Islet precursor cell (in vitro differentiated cells): ENCODE measurements around the gene ATAD2B.

Source experiments
- DNase-seq: peaks from one replicate; pipeline ENCODE4 v3.0.0-alpha.2; 2018

Gene ATAD2B

DNA sequence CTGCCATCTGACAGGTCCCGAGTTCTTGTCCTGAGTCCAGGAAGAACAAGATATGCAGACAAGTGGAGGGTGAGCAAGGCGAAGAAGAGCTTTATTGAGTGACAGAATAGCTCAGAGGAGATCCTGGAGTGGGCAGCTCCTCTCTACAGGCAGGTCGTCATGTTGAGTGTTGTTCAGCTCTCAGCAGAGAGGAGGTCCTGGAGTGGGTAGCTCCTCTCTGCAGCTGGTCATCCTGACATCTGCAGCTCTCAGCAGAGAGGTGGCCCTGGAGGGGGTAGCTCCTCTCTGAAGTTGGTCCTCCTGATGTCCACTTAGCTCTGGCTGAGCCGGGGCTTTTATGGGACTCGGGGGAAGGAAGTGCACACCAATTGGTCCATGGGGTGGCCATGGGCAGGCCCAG, 90.4 kb downstream of the ATAD2B start:
- no peak for DNase-seq

DNA sequence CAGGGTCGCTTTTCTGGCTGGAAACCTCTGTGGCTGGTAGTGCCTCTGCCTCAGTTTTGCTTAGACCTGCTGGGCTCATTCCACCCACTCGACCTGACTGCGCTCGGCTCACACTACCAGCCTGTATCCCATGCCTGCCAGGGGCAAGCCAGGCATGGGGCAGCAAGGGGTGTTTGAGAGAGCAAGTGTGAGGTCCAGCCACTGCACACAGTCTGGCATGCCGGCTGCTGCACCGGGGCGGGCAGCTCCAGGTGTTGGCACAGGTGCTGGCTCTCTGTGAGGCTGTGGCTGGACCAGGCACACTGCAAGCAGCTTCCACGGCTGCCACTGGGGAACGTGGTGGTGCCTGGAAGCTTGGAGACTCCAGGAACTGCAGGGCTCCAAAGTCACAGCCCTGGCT, 90.9 kb downstream of the ATAD2B start:
- DNase-seq = no peak

DNA sequence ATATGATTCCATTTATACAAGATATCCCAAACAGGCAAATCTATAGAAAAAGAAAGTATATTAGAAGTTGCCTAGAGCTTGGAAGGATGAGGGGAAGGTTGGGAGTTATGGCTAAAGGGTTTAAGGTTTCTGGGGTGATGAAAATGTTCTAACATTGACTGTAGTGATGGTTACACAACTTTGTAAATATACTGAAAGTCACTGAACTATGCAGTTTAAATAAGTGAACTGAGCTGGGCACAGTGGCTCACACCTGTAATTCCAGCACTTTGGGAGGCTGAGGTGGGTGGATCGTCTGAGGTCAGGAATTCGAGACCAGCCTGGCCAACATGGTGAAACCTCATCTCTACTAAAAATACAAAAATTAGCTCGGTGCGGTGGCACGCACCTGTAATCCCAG, 91.5 kb downstream of the ATAD2B start:
- DNase-seq = no peak

DNA sequence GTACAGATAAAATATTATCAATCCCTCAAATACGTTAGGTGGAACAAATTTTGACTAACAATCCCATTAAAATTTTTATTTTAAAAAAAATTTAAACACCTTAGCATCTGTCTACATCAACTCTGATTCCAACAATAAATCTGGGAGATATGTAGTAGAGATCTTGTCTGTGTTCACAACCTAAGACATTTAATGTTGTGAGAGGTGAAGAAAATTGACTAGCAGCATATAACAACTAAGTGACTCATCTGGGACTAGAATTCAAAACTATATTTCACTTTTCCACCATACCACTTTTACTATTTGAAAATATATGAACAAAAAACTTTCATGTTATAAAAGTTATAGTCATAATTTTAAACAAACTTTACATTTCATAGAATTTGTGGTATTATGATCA, 97.9 kb downstream of the ATAD2B start:
- DNase-seq = no peak

DNA sequence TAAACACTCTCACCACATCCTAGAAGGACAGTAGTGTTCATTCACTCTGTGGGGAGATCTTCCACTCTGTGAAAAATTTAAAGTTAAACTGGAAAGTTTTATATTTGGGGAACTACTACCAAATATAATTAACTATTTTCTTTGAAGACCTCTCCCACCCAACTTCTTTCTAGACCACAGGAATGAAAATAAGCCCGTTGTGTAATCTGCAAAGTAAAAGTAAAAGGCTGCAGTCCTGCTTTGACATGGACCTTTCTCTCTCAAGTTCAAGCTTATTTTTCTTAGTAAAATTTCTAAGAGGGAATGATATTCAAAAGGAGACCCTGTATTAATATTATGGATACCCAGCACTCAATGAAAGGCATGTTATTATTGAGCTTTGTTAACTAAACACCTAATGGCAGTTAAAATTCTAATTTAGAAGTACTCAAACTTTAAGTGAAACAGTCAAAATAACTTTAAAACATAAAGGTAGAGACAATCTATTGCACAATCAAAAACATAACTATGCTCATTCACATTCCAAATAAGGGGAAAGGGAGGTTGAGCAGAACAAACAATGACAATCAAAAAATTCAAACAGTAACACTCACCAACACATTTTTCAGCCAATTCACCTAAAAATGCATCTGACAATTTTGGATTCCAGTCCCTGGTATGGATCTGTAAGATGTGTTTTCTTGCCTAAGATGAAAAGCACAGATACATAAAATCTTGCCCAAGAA, 98.5 kb downstream of the ATAD2B start:
- no peak for DNase-seq

DNA sequence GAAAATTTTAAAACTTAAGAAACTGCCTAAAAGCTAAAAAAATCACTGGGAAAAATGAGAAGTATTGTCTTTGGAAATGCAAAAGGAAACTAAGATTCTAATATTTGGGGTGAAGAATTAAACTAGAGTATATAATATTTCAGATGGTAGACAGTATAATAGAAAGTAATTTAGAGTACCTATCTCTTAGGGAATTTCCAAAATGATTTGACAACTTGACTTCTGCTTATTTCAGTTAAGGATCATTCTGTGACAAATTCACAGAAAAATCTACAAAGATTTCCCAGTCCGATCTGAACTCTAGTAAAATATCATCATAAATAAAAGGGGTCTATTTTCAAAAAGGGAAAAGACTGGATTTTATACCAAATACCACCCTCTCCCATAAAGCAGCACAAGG, 99.6 kb downstream of the ATAD2B start:
- no peak for DNase-seq

DNA sequence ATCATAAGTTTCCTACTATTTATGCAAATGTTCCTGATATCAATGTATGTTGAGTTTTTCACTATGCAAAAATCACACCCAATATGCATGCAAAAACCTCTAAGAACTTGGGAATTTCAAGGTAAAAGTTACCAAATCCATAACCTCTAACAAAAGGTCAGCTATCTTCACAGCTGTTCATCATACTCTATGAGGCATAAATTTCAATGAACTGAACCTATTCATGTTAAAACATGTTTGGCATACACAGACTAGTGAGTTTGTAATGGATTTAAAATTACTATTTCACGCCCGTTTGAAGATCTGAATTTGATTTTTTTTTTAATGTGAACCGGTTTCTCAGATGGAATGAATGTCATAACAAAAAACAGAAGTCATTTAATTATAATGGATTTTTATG, 100.2 kb downstream of the ATAD2B start:
- DNase-seq = no peak

DNA sequence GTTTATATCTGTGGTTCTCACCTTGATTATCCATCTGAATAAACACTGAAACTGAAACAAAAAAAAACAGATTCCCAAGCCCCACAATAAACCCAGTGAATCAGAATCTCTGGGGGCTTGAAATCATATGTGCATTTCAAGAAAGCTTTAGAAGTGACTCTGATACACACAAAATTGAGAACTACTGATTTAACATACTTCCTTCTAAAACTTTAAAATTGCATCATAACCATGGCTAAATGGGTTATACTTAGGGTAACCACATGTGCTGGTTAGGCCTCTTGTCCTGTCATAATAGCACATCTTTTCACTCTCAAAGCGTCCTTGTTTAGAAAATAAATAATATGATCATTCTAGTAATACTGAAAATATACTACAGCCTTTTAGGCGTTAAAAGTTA, 100.9 kb downstream of the ATAD2B start:
- DNase-seq = no peak

DNA sequence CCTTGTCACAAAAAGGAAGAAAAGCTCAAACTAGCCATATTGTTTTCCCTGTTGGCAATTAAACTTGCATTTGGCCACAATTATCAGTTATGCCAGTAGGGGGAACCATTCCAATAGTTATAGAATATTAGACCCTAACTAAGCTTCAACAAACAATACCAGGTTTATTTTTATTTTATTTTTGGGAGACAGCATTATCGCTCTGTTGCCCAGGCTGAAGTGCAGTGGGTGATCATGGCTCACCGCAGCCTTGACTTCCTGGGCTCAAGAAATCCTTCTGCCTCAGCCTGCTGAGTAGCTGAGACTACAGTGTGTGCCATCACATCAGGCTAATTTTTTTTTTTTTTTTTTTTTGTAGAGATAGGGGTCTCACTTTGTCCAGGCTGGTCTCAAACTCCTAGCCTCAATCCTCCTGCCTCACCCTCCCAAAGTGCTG, 102.1 kb downstream of the ATAD2B start:
- no peak for DNase-seq

DNA sequence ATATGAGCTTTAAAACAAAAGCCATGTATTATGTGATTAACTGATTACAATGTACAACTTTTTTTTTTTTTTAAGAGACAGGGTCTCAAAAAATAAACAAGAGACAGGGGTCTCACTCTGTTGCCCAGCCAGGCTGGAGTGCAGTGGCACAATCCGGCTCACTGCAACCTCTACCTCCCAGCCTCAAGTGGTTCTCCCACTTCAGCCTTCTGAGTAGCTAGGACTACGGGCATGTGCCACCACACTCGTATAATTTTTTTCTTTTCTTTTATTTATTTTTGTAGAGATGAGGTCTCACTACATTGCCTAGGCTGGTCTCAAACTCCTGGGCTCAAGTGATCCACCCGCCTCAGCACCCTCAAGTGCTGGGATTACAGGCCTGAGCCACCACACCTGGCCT, 103.1 kb downstream of the ATAD2B start:
- DNase-seq = no peak

DNA sequence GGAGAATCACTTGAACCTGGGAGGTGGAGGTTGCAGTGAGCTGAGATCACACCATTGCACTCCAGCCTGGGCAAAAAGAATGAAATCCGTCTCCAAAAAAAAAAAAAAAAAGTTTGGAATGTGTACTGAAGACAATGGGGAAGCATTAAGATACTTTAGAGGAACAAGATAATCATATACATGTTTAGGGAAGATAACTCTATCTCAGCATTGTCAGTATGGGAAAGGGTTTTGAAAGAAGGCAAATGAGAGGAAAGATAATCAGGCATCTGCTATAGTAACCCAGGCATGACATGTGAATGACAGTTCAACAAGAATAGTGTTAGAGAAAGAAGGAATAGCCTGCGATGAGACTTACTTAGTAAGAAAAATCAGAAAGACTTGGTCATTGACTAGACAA, 112.0 kb downstream of the ATAD2B start:
- DNase-seq = no peak

DNA sequence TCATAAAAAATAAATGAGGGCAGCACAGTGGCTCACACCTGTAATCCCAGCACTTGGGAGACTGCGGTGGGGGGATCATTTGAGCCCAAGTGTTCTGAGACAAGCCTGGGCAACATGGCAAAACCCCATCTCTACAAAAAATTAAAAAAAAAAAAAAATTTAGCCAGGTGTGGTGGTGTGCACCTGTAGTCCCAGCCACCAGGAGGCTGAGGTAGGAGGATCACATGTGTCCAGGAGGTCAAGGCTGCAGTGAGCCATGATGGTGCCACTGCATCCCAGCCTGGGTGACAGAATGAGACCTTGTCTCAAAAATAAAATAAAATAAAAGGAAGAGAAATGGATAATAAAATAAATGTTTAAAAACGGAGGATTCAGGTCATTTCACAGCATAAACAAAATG, 113.5 kb downstream of the ATAD2B start:
- no peak for DNase-seq

DNA sequence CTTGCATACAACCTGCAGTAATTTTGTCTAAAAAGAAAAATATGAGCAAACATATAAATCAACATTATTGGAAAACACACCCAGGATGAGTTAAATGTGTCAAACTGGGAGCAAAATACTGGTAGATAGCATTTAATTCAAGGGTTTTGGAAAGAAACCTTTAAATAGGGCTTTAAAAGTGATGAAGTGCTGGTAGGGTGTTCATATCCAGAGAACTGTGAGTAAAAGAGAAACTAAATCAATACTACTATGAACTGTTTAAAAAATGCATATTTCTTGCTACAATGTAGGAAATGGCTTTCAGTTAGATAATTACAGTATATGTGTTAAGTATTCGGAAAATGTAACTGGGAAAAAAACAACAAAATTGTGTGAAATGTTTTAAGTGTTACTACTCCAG, 117.8 kb downstream of the ATAD2B start:
- no peak for DNase-seq

DNA sequence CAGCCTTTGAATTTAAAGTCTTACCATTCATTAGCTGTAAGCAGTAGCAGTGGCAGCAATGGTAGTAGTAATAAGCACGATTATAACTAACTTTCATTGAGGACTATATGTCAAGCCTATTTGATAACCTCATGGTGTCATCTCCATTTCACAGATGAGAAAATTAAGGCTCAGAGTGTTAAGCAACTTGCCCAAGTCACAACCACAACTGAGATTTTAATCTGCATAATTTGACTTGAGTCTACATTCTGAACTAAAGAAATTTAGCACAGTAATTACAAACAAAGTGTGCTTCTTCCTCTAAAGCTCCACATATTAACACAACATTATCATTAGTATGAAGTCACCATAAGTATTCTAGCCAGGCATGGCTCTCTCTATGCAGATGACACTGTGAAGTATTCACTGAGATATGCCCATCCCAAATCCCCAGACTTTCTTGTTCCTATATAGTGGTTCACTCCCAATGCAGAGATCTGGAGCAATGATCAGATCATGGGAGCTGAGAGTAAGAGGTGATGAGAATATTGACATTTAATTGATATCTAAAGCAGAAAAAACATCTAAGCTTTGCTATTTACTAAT, 120.2 kb downstream of the ATAD2B start:
- no peak for DNase-seq

DNA sequence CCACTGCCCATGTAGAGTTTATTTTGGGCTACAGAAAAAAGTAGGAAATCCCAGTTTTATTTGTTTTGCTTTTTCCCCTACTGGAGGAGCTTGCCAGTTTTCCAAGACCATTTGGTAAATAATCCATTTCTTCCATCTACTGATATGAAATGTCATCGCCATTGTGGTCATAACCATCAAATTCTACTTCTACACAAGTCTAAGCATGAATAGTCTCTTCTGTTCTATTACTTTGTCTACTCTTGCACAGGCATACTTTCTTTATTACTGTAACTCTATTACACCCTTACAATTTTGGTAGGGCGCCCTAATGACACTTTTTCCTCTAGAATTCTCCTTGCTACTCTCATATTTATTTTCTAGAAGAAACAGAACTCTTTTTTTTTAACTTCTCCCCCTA, 120.7 kb downstream of the ATAD2B start:
- no peak for DNase-seq

DNA sequence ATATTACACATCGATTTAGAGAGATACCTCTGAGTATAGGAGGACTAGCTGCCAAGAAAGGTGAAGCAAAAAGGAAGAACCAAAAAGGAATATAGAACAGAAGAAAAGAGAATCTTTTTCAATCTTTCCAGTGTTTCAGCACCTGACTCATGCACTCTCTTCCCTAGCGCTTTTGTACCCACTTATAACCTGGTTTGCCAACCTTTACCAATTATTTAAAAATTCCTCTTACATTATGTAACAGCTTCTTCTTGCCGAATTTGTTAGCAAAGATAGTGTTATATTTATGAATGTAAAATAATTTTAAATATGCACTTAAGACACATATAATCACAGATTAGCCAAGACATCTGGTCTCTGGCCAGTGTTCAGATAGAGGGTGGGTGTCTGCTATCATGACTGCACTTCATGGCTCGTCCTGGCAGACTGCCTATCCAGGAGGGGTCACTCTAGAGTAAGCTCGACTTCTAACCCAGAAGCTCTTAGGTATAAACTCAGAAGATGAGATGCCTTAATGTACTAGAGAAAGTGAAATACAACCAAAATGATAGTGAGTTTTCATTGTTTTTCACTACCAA, 122.9 kb downstream of the ATAD2B start:
- peak; percentile 54 for DNase-seq

DNA sequence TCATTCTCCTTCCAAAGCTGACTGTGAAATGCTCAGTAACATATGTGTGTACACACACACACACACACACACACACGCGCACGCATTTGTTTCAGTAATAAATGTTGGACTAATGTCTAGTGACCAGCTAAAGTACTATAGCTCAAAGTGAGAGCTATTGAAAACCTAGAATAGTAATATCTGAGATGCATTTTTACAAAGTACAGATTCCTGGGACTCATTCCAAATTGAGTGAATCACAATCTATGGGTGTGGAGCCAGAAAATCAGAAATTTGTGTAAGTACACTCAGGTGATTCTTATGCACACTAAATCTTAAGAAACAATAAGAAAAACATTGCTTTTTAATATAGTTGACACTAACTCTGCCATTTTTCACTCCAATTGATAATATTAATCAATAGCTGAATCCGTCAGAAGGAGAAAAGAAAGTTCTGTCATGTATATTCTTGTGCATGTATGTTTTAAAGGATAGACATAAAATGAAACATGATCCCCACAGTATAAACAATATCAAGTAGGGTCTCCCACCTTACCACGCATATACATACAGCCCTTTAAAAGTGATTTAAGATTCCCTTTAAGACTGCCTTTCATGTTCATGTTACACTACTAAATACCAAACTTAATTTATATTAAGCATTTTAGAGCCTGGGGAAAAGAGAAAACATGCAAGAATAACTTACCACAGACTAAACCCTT, 123.5 kb downstream of the ATAD2B start:
- DNase-seq = no peak

DNA sequence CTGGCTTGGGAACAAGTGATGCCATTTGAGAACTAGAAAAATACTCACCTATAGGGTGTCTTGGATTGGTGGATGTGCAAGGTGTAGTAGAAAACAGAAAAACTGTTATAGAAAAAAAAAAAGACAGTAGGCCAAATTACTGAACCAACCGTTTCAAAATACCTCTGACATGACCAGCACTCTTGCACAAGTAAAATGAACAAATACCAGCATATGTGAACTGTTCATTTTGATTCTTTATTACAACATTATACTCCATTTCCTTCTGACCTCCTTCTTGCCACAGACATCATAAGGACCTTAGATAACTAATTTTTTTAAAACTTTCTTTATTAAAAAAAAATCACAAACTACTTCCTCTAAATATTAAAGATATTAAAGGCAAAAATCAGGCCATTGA, 125.5 kb downstream of the ATAD2B start:
- DNase-seq = no peak

DNA sequence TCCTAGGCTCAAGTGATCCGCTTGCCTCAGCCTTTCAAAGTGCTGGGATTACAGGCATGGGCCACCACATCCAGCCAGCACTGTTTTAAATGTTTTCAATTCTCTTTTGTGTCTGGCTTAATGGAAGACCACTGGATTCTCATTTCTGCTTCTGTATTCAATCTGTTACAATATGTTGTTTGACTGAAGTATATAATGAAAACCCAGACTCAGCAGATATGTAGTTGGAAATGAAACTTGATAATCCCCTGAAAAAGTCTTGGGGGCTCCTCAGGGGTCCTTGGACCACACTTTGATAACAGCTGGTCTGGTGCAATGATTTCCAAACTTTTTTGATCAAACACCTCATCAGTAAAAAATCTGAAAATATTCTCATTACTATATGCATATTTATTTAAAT, 132.7 kb downstream of the ATAD2B start:
- no peak for DNase-seq

DNA sequence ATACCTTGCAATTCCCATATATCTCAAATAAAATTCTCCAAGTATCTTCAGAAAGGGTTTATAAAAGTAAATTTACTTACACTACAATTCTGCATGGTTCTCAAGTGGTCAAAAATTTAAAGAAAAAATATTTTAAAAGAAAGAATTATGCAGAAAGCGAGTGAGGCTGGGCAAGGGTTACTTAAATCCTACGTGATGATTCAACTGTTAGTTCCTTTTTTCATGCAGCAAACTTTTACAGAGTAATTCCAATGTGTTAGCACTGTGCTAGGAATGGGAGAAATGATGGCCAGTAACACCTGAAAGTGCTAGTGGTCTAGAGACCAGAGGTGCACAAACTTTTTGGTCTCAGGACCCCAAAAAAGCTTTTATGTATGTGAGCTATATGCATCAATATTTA, 133.4 kb downstream of the ATAD2B start:
- no peak for DNase-seq

DNA sequence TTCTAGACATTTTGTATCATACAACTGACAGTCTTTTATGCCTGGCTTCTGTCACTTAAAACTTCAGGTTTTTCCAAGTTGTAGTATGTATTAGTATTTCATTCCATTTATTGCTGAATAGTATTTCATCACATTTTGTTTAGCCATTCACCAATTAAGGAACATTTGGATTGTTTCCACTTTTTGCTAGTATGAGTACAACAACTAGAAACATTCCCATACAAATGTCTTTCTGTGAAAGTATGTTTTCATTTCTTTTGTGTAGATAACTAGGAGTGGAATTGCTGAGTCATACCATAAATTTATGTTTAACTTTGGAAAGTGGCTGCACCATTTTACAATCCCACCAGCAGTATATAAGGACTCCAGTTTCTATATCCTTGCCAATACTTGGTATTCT, 135.9 kb downstream of the ATAD2B start:
- no peak for DNase-seq

DNA sequence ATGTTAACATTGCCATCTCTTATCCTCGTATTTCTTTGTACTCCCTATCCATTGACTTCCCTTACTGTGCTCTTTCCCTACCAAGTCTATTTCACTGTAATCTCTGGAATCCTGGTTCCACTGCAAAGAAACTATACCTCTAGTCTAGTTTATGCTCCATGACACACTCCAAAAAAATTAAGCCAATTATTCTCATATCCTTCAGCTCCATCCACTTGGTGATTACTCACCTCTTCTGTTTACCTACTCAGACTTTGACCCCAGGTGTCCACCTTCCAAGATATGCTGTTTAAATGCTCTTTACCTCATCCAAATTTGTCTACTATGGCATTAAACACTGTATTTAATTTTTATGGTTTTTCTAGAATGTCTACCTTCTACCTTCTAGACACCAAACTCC, 137.9 kb downstream of the ATAD2B start:
- DNase-seq = no peak

DNA sequence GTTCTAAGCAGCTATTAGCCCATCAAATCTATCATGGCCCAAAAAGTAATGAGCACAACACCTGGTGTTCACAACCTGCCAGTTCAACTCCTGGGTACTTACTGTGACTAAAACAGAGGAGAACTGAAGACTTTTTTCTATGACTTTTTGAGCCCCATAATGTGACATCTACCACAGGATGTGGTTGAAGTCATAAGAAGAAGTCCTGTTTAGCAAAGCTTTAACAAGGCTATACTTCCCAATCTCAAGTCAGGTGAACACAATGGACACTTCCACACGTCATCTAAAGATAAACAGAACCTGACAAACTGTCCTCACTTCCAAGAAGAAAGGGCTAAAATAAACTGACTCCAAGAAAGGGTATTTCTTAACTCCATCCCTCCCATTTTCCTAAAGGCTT, 138.8 kb downstream of the ATAD2B start:
- DNase-seq = no peak

DNA sequence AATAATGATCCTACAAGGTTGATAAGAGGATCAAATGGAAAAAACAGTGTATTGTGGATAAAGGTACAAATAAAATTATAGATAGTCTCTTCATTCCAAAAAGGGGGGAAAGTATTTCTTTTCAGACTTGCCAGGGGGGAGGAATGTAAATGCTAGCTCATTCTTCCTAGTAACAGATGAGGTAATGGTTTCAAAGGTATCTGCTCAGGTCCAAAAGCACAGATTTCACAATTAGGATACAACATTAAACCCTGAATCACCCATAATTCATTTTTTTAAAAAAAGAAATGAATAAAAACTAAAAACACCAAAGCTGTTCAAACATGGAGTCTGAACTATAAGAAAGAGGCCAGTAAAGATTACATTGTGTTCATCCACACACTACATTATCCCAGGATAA, 142.0 kb downstream of the ATAD2B start:
- no peak for DNase-seq
